ENCODE data around the gene SEC31B.

GRCh38 chr10:100522107-100522801 lies 2.6 kb upstream of the SEC31B start:
- no peak for TF ChIP-seq POLR2AphosphoS5 (IDR thresholded peaks at IDR 0.05; ENCODE audit: insufficient read depth, low read depth, low read length)
- TF ChIP-seq, protein P1, sequence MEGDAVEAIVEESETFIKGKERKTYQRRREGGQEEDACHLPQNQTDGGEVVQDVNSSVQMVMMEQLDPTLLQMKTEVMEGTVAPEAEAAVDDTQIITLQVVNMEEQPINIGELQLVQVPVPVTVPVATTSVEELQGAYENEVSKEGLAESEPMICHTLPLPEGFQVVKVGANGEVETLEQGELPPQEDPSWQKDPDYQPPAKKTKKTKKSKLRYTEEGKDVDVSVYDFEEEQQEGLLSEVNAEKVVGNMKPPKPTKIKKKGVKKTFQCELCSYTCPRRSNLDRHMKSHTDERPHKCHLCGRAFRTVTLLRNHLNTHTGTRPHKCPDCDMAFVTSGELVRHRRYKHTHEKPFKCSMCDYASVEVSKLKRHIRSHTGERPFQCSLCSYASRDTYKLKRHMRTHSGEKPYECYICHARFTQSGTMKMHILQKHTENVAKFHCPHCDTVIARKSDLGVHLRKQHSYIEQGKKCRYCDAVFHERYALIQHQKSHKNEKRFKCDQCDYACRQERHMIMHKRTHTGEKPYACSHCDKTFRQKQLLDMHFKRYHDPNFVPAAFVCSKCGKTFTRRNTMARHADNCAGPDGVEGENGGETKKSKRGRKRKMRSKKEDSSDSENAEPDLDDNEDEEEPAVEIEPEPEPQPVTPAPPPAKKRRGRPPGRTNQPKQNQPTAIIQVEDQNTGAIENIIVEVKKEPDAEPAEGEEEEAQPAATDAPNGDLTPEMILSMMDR (IDR thresholded peaks at IDR 0.05; ENCODE audit: extremely low read depth in 1 of 2, insufficient read depth in 1 of 2, low read depth in 1 of 2, low read length in 2 of 2) = no peak
- TF ChIP-seq POLR2A (IDR thresholded peaks at IDR 0.05; ENCODE audit: low read depth, low read length) = no peak
- no peak for TF ChIP-seq EZH2 (IDR thresholded peaks at IDR 0.05; ENCODE audit: borderline replicate concordance, low read depth, low read length, severe bottlenecking)
- TF ChIP-seq, protein P2, sequence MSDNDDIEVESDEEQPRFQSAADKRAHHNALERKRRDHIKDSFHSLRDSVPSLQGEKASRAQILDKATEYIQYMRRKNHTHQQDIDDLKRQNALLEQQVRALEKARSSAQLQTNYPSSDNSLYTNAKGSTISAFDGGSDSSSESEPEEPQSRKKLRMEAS (IDR thresholded peaks at IDR 0.05; ENCODE audit: insufficient read depth, insufficient read length) = no peak
- TF ChIP-seq FOS (IDR thresholded peaks at IDR 0.05; ENCODE audit: borderline replicate concordance, insufficient read depth, low read length) = peak; percentile 55
- TF ChIP-seq MYC (IDR thresholded peaks at IDR 0.05; ENCODE audit: low read depth, low read length) = no peak
- peak; percentile 60 for TF ChIP-seq JUN (IDR thresholded peaks at IDR 0.05; ENCODE audit: borderline replicate concordance, insufficient read depth, insufficient read length, low read depth)
- TF ChIP-seq GATA2 (IDR thresholded peaks at IDR 0.05; ENCODE audit: insufficient read depth, insufficient read length, low read depth, low read length) = no peak

Data from endothelial cell of umbilical vein (primary cell).